Endothelial cell of umbilical vein (primary cell): ENCODE data around the gene SULT1C2. TPM values are rescaled to one million over a fixed set of nuclear protein-coding genes. Genes with fewer than 3 reads are reported as not detected.
"Not testable (repeated sequence)": the region's sequence is repeated elsewhere in the genome, so short reads cannot be mapped to it uniquely, and the experiment has no call there.

ENCODE experiments used
- BruUV-seq: library from RNA; stranded (reverse); fragments of 400-500 nt; replicated peaks from 2 replicates; lab custom pipeline; 2021; lab: Mats Ljungman, UMichigan
- CTCF ChIA-PET: fragments of 300-600, 350-600 bp; sonication (Branson Sonifier 250); formaldehyde crosslinking; loops from one replicate; lab custom pipeline; 2021; ENCODE audit warnings: antibody characterized with exemption, inconsistent platforms; lab: Charles Lee
- POLR2A ChIA-PET: fragments of 300-600, 350-600 bp; sonication (Branson Sonifier 250); formaldehyde crosslinking; loops from one replicate; lab custom pipeline; 2021; ENCODE audit warnings: antibody characterized with exemption, inconsistent platforms; lab: Charles Lee
- DNase-seq: peaks from one replicate; pipeline ENCODE4 v3.0.0-alpha.2; 2011; ENCODE audit warnings: low read depth, low spot score
- FAIRE-seq: peaks from 2 replicates; lab custom pipeline; 2011; peaks lifted over from hg19 to GRCh38; lab: Jason Lieb, UNC
- H2AFZ ChIP-seq: 2 replicates; pipeline ENCODE4 v1.6.0; 2012; ENCODE audit warnings: low read depth, low read length, control low read depth, inconsistent platforms
- H3K27ac ChIP-seq: 2 replicates; pipeline ENCODE4 v1.5.1; 2011; ENCODE audit warnings: low read depth, mild to moderate bottlenecking, control low read depth, low read length, moderate library complexity; ENCODE audit not compliant: insufficient read depth
- H3K27me3 ChIP-seq, 2 experiments: 2 replicates each; pipeline versions ENCODE4 v1.6.0 to v1.6.1; 2011; ENCODE audit warnings: low read length in 2 of 2, mixed read lengths in 1 of 2; ENCODE audit not compliant: control insufficient read depth in 2 of 2, insufficient read depth in 2 of 2
- H3K36me3 ChIP-seq, 2 experiments: 2 replicates in 1 of 2; 3 replicates in 1 of 2; pipeline ENCODE4 v1.5.1; 2011; ENCODE audit warnings: low read length in 2 of 2, mild to moderate bottlenecking in 1 of 2, moderate library complexity in 1 of 2; ENCODE audit not compliant: control insufficient read depth in 2 of 2, insufficient read depth in 2 of 2; ENCODE audit errors: extremely low read depth in 1 of 2
- H3K4me1 ChIP-seq: 3 replicates; pipeline ENCODE4 v1.5.1; 2011; ENCODE audit warnings: mild to moderate bottlenecking, low read length; ENCODE audit not compliant: control insufficient read depth, insufficient read depth; ENCODE audit errors: extremely low read depth
- H3K4me2 ChIP-seq: 2 replicates; pipeline ENCODE4 v1.6.1; 2011; ENCODE audit warnings: low read length, control low read depth, mixed read lengths; ENCODE audit not compliant: insufficient read depth
- H3K4me3 ChIP-seq, 3 experiments: fragments of 200-600 bp in 1 of 3; sonication (generic), shearing (Covaris generic) in 1 of 3; replicated peaks in 1 of 3; 2 replicates each; pipeline ENCODE4 v1.5.1; 2011 to 2016; ENCODE audit warnings: control low read depth in 3 of 3, low read length in 3 of 3, mild to moderate bottlenecking in 2 of 3, inconsistent platforms in 1 of 3, low read depth in 1 of 3, moderate library complexity in 1 of 3; ENCODE audit not compliant: insufficient read depth in 1 of 3
- H3K79me2 ChIP-seq: 2 replicates; pipeline ENCODE4 v1.6.0; 2012; ENCODE audit warnings: low read length, inconsistent platforms; ENCODE audit not compliant: control insufficient read depth, insufficient read depth
- H3K9ac ChIP-seq: replicated peaks from 2 replicates; pipeline ENCODE3; 2011; ENCODE audit warnings: low read length, control low read depth; ENCODE audit not compliant: insufficient read depth; ENCODE audit errors: extremely low read depth
- H3K9me1 ChIP-seq: replicated peaks from 3 replicates; pipeline ENCODE4 v1.6.0; 2011; ENCODE audit warnings: mild to moderate bottlenecking, low read length; ENCODE audit not compliant: control insufficient read depth, insufficient read depth; ENCODE audit errors: extremely low read depth
- H3K9me3 ChIP-seq: replicated peaks from 2 replicates; pipeline ENCODE4 v1.5.1; 2012; ENCODE audit warnings: low read length, inconsistent platforms; ENCODE audit not compliant: control insufficient read depth, insufficient read depth
- H4K20me1 ChIP-seq: replicated peaks from 2 replicates; pipeline ENCODE3; 2011; ENCODE audit warnings: mild to moderate bottlenecking, low read length; ENCODE audit not compliant: control insufficient read depth, insufficient read depth; ENCODE audit errors: extremely low read depth
- CTCF ChIP-seq, 2 donors: IDR thresholded peaks; 1 replicate in 1 of 2; 2 replicates in 1 of 2; pipeline ENCODE4 v1.5.1; 2011; ENCODE audit warnings: low read length in 2 of 2, mild to moderate bottlenecking in 2 of 2, moderate library complexity in 2 of 2, control low read depth in 1 of 2, inconsistent platforms in 1 of 2, low read depth in 1 of 2; ENCODE audit not compliant: insufficient read depth in 1 of 2; ENCODE audit errors: extremely low read depth in 1 of 2
- EZH2 ChIP-seq: IDR thresholded peaks from 2 replicates; pipeline ENCODE4 v1.6.1; 2012; ENCODE audit warnings: borderline replicate concordance, low read depth, mild to moderate bottlenecking, moderate library complexity, low read length, inconsistent platforms; ENCODE audit not compliant: severe bottlenecking
- FOS ChIP-seq: IDR thresholded peaks from 2 replicates; pipeline ENCODE4 v1.6.1; 2011; ENCODE audit warnings: mild to moderate bottlenecking, low read length, moderate library complexity, borderline replicate concordance; ENCODE audit not compliant: insufficient read depth
- JUN ChIP-seq: IDR thresholded peaks from 2 replicates; pipeline ENCODE4 v1.6.1; 2011; ENCODE audit warnings: borderline replicate concordance, low read depth; ENCODE audit not compliant: insufficient read length, insufficient read depth
- MAX ChIP-seq: IDR thresholded peaks from 2 replicates; pipeline ENCODE4 v1.6.1; 2011; ENCODE audit not compliant: insufficient read depth, insufficient read length
- MYC ChIP-seq: IDR thresholded peaks from one replicate; pipeline ENCODE4 v1.6.1; 2011; ENCODE audit warnings: mild to moderate bottlenecking, low read depth, low read length
- POLR2A ChIP-seq: IDR thresholded peaks from 2 replicates; pipeline ENCODE4 v1.6.1; 2012; ENCODE audit warnings: low read depth, mild to moderate bottlenecking, control low read depth, low read length
- POLR2AphosphoS5 ChIP-seq: IDR thresholded peaks from 2 replicates; pipeline ENCODE4 v1.6.1; 2012; ENCODE audit warnings: low read depth, mild to moderate bottlenecking, control low read depth, low read length, moderate library complexity; ENCODE audit not compliant: insufficient read depth
- dilution Hi-C: fragments of 300-500 bp; cut with MboI; formaldehyde crosslinking; loops from one replicate; pipeline ENCODE4 v1.15.0; 2019; ENCODE audit warnings: low sequenced_read_pairs; ENCODE audit not compliant: extremely low pct_ligation_motif_present
- intact Hi-C: fragments of 100-400 bp; cut with micrococcal nuclease; formaldehyde crosslinking; loops from one replicate; pipeline ENCODE4 v1.10.0; 2022
- polyA plus RNA-seq, 4 experiments: library from polyadenylated mRNA; depleted of rRNA in 3 of 4; stranded (reverse) in 3 of 4; unstranded in 1 of 4; fragments of >200 nt; gene quantifications; 2 replicates each; pipeline versions ENCODE4 v1.2.1 to v1.2.3, GENCODE V29; 2011 to 2012; ENCODE audit warnings: missing spikeins in 1 of 4
- total RNA-seq: library from RNA; stranded (reverse); gene quantifications from 2 replicates; pipeline ENCODE4 v1.2.3, GENCODE V29; 2021

SULT1C2 gene
- total and polyA plus RNA-seq, 2 donors (not counting 3 experiments of a cell fraction or from before 2014, with no cell fraction given) = not detected

DNA sequence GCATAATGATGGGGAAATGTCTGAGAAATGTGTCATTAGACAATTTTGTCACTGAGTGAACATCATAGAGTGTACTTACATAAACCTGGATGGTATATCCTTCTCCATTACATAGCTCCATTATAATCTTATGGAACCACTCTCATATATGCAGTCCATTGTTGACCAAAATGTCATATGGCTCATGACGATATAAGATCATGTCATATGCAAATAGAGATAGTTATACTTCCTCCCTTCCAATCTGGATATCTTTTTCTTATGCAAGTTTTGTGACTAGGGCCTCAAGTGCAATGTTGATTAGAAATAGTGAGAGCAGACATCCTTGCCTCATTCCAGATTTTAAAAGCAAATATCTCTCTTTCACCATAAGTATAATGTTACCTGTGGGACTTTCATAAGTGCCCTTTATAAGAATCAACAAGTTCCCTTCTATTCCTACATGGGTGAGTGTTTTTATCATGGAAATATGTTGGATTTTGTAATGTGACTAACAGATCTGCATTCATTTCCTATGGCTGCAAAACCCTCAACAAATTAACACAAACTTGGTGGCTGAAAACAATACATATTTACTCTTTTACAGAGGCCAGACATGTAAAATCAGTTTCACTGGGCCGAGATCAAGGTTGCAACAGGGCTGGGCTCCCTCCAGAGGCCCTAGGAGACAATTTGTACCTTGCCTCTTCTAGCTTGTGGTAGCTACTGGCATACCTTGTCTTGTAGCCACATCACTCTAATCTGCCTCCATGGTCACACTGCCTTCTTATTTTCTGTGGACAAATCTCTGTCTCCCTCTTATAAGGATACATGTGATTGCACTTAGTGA lies 67.4 kb downstream of the SULT1C2 start:
- no peak overlapping the region for H3K27ac ChIP-seq
- H3K9me3 ChIP-seq = no peaks in the 10 kb centered on the region
- no peak overlapping the region for H3K9ac ChIP-seq
- ChIA-PET CTCF (interaction anchor here (2.9 kb wide), 1 partner anchor 228 kb away, joined by 13 read pairs; no protein-coding TSS in a partner anchor), POLR2A (no interaction called here)
- FAIRE-seq (no peak), DNase-seq (no peak)
- peaks cover 0 to 12% of the 10 kb centered on the region in 2 experiments for H3K27me3 ChIP-seq
- no TSS peak for BruUV-seq
- TF ChIP-seq JUN (no peak), FOS (no peak), MYC (no peak), POLR2AphosphoS5 (no peak), CTCF (IDR thresholded peaks at IDR 0.05; ENCODE audit: extremely low read depth in 1 of 2, insufficient read depth in 1 of 2, low read depth in 1 of 2, low read length in 2 of 2) (no peak), MAX (no peak), EZH2 (no peak), POLR2A (no peak)
- no peak overlapping the region for H2AFZ ChIP-seq
- no peaks in the 10 kb centered on the region for H3K4me1 ChIP-seq
- H3K4me3 ChIP-seq = no peak overlapping the region
- H3K4me2 ChIP-seq = no peak overlapping the region
- H3K79me2 ChIP-seq = no peaks in the 10 kb centered on the region
- dilution Hi-C loops (no loop called here), intact Hi-C loops (no loop called here)
- no peaks in the 10 kb centered on the region for H3K9me1 ChIP-seq
- H4K20me1 ChIP-seq = no peaks in the 10 kb centered on the region
- no peaks in the 10 kb centered on the region for H3K36me3 ChIP-seq

DNA sequence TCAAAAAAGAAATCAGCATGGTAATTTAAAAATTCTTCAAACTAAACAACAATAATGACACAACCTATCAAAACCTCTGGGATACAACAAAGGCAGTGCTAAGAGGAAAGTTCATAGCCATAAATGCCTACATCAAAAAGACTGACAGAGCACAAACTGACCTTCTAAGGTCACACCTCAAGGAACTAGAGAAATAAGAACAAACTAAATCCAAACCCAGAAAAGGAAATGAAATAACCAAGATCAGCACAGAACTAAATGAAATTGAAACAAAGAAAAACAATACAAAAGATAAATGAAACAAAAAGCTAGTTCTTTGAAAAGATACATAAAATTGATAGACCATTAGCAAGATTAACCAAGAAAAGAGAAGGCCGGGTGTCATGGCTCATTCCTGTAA lies 70.6 kb downstream of the SULT1C2 start:
- POLR2A ChIA-PET, CTCF ChIA-PET, dilution Hi-C loops: not testable (repeated sequence)

More for the DNA sequence above, 70.6 kb downstream of the SULT1C2 start:
- BruUV-seq, DNase-seq, H3K4me2 ChIP-seq, H3K79me2 ChIP-seq, H3K9ac ChIP-seq, H4K20me1 ChIP-seq, H3K9me3 ChIP-seq, H2AFZ ChIP-seq, H3K9me1 ChIP-seq, FAIRE-seq, H3K4me1 ChIP-seq, intact Hi-C loops, H3K27me3 ChIP-seq, H3K36me3 ChIP-seq, H3K4me3 ChIP-seq, H3K27ac ChIP-seq: not testable (repeated sequence)
